ENCODE results near the gene TRIP10. TPM values are rescaled to one million over a fixed set of nuclear protein-coding genes. Genes with fewer than 3 reads are reported as not detected.

The TRIP10 gene
- polyA plus RNA-seq, 10 donors = 39.9 to 67.8 (median 54.8) TPM

DNA sequence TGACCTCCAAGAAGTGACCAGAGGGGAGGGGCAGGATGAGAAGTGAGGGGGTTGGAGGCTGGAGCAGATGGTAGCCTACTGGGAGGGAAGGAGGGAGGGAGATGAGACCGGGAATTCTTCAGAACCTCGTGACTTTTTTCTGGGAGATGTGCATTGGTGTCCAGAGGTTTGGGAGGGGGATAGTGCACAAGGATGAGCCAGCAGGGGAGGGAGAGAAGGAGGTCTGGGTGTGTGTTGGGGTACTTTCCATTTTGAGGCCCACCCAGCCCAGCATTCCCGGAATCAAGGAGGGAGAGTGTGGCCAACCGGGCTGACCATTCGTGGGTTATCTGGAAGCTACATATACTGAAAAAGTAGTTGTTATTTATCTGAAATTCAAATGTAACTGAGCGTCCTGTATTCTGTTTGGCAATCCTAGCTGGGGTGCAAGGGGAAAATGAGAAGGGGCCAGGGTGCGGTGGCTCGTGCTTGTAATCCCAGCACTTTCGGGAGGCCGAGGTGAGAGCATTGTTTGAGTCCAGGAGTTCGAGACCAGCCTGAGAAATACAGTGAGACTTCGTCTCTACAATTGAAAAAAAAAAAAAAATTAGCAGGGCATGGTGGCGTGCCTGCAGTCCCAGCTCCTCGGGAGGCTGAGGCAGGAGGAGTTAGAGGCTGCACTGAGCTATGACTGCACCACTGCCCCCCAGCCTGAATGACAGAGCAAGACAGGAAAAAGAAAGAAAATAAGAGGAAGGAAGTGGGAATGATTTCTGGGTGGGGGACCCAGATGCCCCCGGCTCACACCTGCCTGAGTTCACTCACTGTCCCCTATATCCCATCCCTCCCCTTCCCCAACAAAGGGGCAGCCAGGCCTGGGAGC, 14.6 kb upstream of the TRIP10 start:
- DNase-seq = no peak

DNA sequence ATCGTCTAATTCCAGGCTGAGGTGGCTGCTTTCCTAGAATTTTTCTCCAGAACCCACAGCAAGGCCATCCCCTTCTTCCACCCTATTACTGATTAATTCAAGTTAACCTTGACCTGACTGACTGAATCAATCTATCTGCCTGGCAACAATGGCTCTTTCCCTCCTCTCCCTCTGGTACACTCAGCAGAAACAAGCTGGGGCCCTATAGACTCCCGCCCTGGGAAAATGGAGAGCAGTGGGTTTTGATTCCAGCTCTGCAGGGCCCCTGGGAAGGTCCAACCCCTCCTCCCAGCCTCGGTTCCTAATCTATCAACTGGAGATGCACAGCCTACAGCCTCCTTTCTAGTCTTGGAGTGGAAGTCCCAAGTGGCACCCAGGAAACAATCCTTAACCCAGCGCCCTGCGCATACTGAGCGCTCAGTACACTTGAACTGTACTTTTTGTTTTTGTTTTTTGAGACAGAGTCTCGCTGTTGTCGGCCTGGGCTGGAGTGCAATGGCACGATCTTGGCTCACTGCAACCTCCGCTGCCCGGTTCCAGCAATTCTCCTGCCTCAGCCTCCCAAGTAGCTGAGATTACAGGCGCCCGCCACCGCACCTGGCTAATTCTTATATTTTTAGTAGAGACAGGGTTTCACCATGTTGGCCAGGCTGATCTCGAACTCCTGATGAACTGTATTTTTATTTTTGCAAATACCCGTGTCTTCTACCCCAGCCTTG, 13.8 kb upstream of the TRIP10 start:
- DNase-seq = no peak

DNA sequence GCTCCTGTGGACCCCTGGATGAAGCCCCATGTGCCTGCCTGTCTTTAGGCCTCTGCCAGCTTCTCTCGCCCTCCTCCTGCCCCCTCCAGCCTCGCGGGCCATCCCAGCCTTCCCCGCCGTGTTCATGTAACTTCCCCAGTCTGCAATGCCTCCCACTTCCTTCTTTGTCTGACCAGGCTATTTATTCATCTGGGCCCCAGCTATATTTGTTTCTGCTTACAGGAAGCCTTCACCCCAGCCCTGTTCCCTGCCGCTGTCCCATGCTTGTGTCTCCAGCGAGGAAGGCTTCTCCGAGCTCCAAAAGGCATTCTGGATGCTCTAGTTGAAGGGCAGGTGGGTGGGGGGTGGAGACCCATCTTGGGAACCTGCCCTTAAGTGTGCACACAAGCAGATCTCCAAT, 11.1 kb upstream of the TRIP10 start:
- DNase-seq = peak in 1 of 3 donors; percentile 43

DNA sequence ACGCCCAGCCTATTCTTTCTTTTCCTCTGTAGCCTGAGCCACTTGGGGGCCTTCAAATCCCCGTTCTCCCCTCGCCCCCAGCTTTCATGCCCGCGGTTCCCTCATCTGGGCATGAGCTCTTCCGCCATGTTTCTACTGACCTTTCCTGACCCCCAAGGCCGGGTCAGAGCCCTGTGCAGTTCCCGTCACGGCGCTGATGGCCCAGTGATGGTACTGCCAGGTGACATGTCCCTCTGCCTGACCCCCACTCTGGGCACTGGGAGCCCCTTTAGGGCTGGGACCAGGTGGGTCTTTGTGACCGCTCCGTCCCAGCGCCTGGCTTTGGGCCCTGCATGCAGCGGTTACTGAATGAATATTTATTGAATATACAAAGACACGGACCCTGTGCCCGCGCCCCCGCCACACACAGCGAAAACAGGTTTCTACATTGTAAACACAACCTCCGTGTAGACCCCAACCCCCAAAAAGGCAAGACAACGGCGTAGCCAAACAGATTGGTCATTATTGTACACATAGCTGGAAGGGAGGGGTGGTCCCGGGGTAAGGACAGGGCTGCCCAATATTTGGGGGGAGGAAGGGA, 9.8 kb upstream of the TRIP10 start:
- DNase-seq = no peak

- no peak for DNase-seq
These were observed 9.2 kb upstream of the TRIP10 start for GRCh38 chr19:6730153-6730804.

DNA sequence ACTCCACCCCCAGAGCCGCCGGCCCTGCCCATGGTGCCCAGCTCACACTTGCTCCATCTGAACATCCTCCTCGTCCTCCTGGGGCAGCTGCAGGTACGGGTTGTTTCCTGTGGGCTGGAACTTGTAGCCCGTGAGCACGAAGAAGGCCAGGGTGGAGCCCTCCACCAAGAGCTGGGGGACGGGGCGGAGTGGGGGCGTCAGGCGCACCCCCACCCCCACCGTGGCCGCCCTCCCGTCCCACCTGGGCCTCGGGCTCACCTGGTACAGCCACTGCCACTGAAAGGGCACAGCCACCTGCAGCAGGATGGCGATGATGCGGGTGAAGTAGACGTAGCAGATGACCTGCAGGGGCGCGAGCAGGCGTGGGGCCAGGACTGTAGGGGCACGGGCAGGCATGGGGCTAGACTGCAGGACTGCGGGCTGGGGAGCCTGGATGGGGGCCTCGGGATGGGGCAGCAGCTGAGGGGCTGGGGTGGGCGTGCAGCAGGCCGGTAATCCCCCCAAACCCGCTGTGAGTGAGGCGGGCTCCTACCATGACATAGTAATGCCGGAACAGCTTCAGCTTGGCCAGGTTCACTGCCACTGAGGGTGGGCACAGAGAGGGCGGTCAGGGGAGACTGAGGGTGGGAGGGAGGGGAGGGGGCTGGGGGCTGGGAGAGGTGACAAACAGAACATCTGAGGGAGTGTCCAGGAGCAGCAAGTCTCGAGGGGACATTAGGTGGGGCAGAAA, 8.4 kb upstream of the TRIP10 start:
- DNase-seq = no peak

DNA sequence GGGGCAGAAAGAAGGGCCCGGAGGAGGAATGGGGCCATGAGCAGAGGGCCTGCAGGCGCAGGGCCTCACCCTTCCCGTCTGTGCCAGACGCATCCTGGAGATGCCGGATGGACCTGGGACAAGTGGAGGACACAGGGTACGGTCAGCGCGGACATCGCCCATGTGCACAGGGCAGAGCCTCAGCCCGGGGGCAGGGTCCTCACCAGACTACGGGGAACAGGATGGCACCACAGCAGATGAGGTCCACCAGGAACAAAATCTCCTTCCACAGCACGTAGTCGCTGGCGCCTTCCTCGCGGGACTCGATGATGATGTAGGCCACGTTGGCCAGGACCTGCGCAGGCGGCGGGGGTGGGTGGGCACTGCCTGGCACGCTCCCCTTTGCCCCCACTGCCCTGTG, 7.7 kb upstream of the TRIP10 start:
- DNase-seq = no peak

- DNase-seq = no peak
These were observed 6.6 kb upstream of the TRIP10 start for GRCh38 chr19:6732803-6733337.

- no peak for DNase-seq
These were observed 6.0 kb upstream of the TRIP10 start for GRCh38 chr19:6733338-6734095.

DNA sequence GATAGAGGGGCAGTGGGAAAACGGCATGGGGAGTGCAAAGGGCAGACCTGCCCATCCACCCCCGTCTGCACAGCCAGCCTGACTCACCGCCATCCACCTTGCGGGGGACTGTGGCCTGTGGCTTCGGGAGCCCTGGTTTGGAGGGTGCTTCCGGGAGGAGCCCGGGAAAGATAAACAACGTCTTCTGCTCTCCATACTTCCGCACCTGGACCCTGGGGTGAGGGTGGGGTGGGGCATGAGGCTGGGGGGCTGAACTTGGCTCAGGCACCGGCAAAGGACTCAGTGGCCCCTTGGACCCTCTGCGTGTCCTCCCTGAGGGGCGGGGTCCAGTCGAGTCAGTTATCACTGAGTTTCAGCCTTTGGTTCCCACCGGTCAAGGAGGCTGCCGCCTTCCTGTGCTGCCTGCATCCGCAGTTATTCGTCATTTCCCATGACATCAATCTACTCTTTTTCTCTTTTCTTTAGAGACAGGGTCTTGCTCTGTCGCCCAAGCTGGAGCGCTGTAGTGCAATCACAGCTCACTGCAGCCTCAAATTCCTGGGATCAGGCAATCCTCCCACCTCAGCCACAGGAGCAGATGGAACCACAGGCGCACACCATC, 5.3 kb upstream of the TRIP10 start:
- DNase-seq = no peak

DNA sequence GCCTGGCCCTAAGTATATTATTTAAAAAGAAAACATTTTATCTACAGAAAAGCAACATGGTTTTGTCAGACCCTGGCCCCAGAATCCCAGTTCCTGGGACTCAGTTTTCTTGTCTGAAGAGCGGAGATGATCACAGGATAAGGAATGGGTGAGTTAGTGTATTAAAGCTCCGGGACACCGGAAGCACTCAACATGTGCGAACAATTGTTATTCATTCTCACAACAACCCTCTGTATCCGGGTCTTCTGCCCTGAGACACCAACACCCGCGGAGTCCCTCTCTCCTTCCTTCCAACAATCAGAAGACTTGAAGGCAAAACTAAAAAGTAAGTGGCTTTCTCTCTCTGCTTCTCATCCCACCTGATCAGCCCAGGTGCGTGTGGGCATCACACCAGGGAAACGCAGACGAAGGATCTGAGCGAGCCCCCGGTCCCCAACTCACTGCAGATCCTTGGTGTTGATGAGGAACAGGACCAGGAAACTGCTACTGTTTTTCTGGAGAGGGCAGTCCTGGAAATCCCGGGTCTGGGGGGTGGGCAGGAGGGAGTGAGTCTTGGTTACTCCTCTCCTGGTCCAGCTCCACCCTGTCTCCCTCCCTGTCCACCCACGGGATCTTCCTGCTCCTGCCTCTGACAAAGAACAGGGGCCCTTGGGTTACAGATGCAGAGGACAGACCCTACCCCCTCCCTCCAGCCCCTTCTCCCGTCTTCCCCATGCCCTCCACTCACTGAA, 4.1 kb upstream of the TRIP10 start:
- DNase-seq = no peak

- DNase-seq = peak; percentile 77 to 91 (median 80)
These were observed 3.1 kb upstream of the TRIP10 start for GRCh38 chr19:6736169-6736916.

DNA sequence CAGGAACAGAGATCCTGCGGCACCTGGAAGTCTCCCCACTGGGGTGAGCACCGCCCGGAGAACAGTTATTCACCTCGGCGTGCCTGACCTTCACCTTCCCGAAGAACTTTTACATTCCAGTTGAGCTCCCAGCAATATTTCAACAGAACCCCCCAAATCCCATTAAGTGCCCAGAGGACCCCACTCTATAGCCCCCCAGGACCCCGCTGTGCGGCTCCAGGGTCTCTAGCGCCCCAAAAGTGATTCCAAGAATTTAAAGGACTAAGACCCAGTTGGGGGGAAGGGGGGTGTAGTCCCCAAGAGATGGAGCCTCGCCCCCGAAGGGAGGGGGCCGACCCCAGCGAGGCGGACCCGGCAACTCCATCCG, 2.6 kb upstream of the TRIP10 start:
- no peak for DNase-seq

- DNase-seq = peak; percentile 100
These were observed 2.1 kb upstream of the TRIP10 start, which contains the start of gene GPR108 for GRCh38 chr19:6737284-6737872. Gene GPR108, minus strand, starts transcription at chr19:6737580. Its CDS starts 4 bp downstream, at chr19:6737576.

- peak; percentile 75 to 88 (median 76) for DNase-seq
These were observed 1.4 kb upstream of the TRIP10 start for GRCh38 chr19:6737873-6738786.

DNA sequence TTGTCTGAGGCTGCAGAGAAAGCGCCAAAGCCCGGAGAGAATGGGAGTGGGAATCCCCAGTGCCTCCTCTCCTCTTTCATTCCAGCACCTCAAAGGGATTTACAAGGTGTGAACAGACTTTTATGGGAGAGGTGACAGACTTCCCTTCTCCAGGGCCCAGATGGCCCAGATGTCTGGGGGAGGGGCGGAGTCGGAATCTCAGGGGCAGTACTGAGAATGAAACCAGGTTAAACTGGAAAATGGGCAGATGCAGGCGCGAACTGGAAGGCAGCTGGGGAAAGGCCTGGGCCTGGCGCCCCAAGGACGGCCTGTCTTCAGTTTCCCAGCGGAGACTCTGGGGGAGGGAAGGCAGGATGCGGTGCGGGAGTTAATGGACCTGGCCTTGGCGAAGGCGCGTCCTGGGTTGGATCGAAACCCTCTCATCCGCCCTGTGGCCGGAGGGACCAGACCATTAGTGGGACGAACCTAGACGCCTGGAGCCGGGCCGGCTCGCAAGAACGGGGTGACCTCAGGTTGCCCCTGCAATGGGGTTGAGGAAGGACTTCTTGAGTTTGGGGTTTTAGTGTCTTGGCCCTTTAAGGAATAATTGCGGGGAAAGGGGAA, 592 bp upstream of the TRIP10 start:
- DNase-seq = peak in 1 of 3 donors; percentile 46
